Activated naive CD4-positive, alpha-beta T cell treated with Interleukin-2 at 50 U/mL for 16 hours (primary cell): ENCODE data around the gene PIKFYVE.
A peak's percentile ranks its signal among the peaks of the same experiment; 100 is the strongest.
"Not testable (repeated sequence)": the region's sequence is repeated elsewhere in the genome, so short reads cannot be mapped to it uniquely, and the experiment has no call there.

ENCODE experiments used
- DNase-seq: peaks from one replicate; pipeline ENCODE4 v3.0.0-alpha.2; 2020

Gene PIKFYVE

DNA sequence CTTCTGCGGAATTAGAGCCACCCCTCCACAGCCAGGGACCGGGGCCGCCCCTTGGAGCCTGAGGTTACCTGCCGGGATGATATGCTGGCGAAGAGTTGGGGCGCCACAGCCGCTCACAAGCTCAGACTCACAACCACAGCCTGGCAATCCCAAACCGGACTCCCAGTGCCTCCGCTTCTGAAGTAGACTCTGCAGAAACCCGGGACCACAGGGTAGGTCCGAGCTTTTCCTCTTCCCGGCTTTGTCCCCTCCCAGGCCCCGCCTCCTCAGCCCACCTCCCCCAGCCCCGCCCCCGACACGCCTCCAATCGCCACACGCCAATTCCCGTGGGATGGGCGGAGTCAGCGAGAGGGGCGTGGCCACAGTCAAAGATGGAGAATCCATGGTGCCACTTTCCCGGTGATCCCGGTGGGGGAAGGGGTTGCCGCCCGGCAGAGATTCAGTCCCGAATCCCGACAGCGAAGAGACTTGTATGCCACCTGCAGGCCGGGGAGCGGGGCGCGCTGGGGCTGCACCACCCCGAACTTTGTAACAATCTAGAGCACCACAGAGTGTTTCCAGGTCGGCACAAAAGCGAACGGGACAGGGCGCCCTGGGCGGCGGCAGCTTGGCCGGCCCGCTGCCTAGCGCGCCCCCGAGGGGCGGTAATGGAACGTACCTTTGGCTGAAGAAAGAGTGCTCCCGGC, 11.0 kb upstream of the PIKFYVE start, which contains the start of gene IDH1:
Gene IDH1, minus strand, starts transcription at position 201 of the 686 bp plus-strand sequence. CDS start 3,520 bp downstream, outside the sequence.
- DNase-seq = peak; percentile 95

GRCh38 chr2:208255557-208256106, 10.4 kb upstream of the PIKFYVE start:
- DNase-seq = no peak

GRCh38 chr2:208256192-208256782, 9.8 kb upstream of the PIKFYVE start:
- no peak for DNase-seq

DNA sequence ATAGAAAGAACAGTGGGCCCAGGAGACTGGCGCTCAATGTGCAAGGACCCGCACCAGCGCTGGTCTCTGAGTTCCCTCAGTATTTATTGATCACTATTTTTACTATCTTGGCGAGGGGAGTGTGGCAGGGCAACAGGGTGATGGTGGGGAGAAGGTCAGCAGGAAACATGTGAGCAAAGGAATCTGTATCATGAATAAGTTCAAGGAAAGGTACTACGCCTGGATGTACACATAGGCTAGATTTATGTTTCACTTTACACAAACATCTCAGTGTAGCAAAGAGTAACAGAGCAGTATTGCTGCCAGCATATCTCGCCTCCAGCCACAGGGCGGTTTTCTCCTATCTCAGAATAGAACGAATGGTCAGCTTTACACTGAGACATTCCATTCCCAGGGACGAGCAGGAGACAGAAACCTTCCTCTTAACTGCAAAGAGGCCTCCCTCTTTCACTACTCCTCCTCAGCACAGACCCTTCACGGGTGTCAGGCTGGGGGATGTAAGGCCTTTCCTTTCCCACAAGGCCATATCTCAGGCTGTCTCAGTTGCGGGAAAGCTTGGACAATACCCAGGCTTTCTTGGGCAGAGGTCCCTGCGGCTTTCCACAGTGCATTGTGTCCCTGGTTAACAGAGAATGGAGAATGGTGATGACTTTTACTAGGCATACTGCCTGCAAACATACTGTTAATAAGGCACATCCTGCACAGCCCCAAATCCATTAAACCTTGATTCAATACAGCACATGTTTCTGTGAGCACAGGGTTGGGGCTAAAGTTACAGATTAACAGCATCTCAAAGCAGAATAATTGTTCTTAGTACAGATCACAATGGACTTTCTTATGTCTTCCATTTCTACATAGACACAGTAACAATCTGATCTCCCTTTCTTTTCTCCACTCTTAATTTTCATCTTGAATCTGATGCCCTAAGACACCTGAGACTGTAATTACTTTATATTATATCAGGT, 8.9 kb upstream of the PIKFYVE start:
- not testable (repeated sequence) for DNase-seq

DNA sequence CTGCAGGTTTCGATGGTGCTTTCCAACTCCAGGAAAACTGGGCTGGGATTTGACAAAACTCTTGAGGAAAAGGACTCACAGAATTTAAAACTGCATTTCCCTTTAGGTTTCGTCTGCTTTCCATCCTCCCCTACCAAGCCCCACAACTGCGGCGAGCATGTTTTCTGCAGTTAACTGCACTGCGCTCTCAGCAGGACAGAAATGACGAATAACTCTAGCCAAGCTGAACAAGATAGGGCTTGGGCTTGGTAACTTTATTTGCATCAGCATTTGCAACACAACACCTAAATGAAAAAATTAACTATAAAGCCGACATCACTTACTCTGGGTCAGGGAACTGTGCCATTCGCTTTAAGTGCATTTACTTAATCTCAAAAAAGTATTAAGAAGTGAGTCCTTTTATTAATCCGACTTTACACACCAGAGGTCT, 669 bp upstream of the PIKFYVE start:
- DNase-seq = peak; percentile 44

- DNase-seq = no peak
Observed at GRCh38 chr2:208266553-208266893, 468 bp downstream of the PIKFYVE start.

DNA sequence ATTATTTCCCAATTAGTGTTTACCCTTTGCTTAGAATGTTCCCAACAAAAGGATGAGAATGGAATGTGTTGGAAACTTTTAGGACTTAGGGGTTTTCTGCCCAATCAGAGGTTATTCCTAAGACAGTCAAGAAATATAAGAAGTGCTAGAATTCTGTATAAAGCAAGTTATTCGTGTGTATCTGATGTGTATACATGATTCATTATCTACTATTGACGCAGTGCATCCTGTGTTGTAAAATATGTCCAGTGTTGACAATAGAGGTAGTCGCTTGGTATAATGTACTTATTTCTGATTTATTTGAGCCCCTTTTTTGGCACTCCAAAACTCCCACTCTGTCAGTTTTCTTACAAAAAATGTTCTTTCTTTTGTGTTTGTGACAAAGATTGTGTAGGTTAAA, 881 bp downstream of the PIKFYVE start:
- no peak for DNase-seq

DNA sequence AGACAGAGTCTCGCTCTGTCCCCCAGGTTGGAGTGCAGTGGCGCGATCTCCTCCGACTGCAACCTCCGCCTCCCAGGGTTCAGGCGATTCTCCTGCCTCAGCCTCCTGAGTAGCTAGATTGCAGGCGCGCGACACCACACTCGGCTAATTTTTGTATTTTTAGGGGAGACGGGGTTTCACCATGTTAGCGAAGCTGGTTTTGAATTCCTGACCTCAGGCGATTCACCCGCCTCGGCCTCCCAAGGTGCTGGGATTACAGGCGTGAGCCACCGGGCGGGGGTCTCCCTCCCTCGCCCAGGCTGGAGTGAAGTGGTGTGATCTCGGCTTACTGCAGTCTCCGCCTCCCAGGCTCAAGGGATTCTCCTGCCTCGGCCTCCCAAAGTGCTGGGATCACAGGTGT, 1.5 kb downstream of the PIKFYVE start:
- DNase-seq = not testable (repeated sequence)

DNA sequence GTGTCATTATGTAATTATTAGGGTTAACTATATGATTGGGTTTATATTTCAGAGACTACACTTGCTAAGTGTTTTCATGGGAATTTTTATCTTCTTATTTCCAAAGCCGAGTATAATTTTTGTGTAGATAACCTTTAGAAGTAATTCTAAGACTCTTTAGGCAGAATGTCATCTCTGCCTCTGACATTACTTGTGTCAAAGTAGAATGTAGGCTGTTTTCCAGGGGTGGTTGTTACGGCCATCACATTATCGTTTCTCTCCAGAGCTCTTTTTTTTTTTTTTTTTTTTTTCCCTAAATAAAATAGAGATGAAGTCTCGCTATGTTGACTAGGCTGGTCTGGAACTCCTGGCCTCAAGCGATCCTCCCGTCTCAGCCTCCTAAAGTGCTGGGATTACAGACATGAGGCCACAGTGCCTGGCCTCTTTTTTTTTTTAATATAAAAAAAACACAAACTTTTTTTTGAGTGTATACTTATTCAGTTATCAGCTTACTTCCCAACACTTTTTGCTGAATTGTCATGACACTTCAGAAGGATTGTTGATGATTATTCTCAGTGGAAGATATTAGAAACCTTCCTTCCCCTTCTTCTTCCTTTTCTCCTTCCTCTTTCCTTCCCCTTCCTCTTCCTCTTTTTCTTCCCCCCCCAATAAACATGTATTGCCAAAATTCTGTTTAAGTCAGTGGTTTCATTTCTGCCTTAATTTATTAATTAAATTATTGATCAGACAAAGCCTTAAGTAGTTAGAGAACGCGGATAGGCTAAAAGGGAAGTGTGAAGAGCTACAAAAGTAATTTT, 2.3 kb downstream of the PIKFYVE start:
- no peak for DNase-seq

GRCh38 chr2:208269091-208269490, 3.0 kb downstream of the PIKFYVE start:
- no peak for DNase-seq

DNA sequence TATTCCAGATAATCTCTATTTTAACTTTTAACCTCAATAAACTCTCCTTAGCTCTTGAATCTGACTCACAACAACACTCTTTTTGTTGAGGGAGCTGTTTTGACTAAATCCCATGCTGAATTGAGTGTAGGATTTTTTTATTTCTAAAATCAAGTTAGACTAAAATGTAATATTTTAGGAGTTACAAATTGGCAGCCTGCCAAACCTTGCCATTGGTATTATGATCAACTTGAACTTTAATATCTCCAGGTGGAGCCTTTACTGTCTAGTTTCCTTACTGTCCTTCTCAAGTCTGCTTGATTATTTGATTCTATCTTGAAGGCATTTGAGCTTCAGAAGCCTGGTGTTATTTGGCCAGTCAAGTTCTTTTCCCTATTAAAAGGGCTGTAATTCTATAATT, 8.7 kb downstream of the PIKFYVE start:
- no peak for DNase-seq

DNA sequence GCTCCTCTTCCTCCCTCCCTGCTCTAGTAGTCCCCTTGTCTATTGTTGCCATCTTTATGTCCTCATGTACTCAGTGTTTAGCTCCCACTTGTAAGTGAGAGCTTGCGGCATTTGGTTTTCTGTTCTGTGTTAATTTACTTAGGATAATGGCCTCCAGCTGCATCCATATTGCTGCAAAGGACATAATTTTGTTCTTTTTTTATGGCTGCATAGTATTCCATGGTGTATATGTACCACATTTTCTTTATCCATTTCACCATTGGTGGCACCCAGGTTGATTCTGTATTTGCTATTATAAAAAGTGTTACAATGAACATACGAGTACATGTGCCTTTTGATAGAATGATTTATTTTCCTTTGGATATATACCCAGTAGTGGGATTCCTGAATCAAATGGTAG, 12.5 kb downstream of the PIKFYVE start:
- no peak for DNase-seq

GRCh38 chr2:208279236-208279635, 13.2 kb downstream of the PIKFYVE start:
- no peak for DNase-seq

- no peak for DNase-seq
Observed at GRCh38 chr2:208280234-208280633, 14.2 kb downstream of the PIKFYVE start.

DNA sequence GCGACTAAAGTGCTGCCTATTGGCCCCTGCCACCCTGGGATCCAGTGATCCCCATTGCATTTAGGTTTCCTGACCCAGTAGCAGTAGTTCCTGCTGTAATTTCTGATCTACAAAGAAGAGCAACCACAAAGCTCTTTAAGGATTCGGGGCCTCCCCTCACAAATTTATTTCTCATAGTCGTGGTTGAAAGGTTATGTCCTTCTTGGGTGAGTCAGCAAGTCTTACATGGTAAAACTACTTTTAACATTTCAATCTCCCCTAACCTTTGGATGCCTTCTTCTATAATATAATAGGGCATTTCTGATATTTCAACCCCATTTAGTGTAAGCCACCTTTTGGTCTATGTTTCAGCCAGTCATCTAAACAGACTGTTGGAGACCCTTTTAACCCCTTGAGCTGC, 14.9 kb downstream of the PIKFYVE start:
- no peak for DNase-seq

- no peak for DNase-seq
Observed at GRCh38 chr2:208285853-208286252, 19.8 kb downstream of the PIKFYVE start.

DNA sequence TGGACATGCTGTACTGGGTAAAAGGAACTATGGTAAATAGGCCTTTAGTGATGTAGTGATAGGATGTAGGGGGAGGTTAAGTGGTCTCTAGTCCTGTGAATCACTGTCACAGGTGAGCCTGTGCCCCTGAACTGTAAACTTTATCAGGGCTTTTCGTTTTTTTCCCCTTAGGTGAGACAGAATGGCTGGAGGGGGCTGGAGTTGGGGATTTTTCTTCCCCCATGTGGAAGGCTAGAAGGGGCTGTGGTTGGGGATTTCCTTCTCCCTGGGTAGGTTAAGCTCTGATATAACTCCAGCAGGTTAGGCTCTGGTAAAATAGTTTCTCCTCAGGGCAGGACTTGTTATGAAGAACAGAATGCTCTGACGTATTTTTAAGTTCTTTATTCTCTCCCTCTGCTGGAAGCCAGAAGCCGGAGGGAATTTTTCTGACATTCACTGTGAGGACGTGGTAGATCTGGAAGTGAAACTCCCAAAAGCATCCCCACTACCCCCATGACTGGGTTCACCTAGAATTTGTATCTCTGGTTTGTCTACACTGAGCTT, 28.5 kb downstream of the PIKFYVE start:
- no peak for DNase-seq

- no peak for DNase-seq
Observed at GRCh38 chr2:208295834-208296233, 29.8 kb downstream of the PIKFYVE start.

- no peak for DNase-seq
Observed at GRCh38 chr2:208296610-208297009, 30.6 kb downstream of the PIKFYVE start.

- no peak for DNase-seq
Observed at GRCh38 chr2:208297961-208298360, 31.9 kb downstream of the PIKFYVE start.

GRCh38 chr2:208300847-208301618, 35.0 kb downstream of the PIKFYVE start:
- DNase-seq = no peak
